HG03045 (cell line): ENCODE data around the gene CEACAM1.
"Not testable (repeated sequence)": the region's sequence is repeated elsewhere in the genome, so short reads cannot be mapped to it uniquely, and the experiment has no call there.

ENCODE experiments used
- ATAC-seq: cut with Tn5 transposase; IDR thresholded peaks from one replicate; pipeline ENCODE4 v1.9.1; 2021; ENCODE audit warnings: mild to moderate bottlenecking, moderate library complexity; ENCODE audit not compliant: unreplicated experiment

The CEACAM1 gene

DNA sequence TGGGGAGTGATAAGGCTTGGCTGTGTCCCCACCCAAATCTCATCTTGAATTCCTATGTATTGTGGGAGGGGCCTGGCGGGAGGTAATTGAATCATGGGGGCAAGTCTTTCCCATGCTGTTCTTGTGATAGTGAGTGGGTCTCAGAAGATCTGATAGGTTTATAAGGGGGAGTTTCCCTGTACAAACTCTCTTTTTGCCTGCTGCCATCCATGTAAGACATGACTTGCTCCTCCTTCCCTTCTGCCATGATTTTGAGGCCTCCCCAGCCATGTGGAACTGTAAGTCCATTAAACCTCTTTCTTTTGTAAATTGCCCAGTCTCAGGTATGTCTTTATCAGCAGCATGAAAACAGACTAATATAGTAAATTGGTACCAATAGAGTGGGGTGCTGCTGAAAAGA lies 20.8 kb upstream of the CEACAM1 start:
- ATAC-seq: not testable (repeated sequence)

DNA sequence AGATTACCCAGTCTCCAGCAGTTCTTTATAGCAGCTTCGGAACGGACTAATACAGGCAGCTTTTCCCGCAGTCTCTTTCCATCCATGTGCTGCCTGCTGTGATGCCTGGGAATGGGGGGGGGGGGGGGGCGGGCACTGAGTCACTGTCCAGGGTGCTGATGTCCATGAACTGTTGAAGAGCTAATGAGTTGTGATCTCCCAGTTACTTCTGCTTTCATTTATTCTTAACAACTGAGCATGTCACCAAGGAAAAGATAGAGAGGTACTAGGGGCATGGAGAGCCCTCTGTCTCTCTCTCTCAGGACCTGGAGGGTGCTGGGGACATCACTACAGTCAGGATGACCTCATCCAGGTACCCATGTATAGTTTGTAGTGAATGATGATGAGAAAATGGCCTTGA lies 20.3 kb upstream of the CEACAM1 start:
- ATAC-seq: no peak

DNA sequence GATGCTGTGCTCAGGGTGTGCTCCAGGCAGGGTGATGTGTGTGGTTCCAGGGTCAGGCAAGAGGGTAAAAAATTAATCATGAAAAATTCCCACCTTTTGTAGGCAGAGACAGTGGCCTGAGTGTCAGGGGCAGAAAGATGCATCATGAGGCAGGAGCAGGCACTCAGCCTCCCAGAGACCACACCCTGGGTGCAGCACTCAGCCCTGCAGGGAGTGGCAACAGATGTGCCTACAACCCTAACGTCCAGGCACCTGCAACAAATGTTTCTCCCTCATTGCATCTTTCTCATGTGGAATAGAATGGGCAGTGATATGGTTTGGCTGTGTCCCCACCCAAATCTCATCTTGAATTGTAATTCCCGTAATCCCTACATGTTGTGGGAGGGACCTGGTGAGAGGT lies 19.6 kb upstream of the CEACAM1 start:
- no peak for ATAC-seq

GRCh38 chr19:42546831-42547500 lies 18.7 kb upstream of the CEACAM1 start:
- ATAC-seq: no peak

DNA sequence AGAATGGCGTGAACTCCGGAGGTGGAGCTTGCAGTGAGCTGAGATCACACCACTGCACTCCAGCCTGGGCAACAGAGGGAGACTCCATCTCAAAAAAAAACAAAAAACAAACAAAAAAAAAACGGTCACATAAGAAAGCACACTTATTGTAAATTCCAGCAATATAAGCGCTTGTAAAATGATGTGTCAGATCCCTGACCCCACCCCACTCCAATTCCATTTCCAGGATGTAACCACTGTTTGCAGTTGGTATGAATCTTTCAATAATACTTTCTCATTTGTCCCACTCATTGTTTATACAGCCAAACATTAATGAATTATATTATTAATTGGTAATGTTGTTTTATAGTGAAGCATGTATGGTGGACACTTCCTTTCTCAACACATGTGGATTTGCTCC lies 15.9 kb upstream of the CEACAM1 start:
- ATAC-seq: no peak

DNA sequence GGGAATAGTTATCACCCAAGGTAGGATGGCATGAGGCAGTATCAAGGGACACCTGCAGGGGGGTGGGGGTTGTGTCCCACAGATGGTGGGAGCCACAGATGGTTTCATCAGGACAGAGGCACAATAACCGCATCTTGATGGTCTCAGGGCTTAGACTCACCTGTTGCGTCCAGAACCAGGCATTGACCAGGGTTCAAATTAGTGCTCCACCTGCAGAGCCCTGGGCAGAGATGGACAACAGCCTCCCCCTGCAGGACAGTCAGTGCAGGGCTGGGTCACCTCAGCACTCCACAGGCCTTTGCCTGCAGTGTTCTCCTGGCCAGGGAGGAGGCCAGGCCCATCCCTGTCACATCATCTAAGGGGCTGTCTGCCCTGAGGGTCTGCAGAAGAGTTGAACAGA lies 14.5 kb upstream of the CEACAM1 start:
- no peak for ATAC-seq

GRCh38 chr19:42540071-42540553 lies 11.8 kb upstream of the CEACAM1 start:
- ATAC-seq: no peak

DNA sequence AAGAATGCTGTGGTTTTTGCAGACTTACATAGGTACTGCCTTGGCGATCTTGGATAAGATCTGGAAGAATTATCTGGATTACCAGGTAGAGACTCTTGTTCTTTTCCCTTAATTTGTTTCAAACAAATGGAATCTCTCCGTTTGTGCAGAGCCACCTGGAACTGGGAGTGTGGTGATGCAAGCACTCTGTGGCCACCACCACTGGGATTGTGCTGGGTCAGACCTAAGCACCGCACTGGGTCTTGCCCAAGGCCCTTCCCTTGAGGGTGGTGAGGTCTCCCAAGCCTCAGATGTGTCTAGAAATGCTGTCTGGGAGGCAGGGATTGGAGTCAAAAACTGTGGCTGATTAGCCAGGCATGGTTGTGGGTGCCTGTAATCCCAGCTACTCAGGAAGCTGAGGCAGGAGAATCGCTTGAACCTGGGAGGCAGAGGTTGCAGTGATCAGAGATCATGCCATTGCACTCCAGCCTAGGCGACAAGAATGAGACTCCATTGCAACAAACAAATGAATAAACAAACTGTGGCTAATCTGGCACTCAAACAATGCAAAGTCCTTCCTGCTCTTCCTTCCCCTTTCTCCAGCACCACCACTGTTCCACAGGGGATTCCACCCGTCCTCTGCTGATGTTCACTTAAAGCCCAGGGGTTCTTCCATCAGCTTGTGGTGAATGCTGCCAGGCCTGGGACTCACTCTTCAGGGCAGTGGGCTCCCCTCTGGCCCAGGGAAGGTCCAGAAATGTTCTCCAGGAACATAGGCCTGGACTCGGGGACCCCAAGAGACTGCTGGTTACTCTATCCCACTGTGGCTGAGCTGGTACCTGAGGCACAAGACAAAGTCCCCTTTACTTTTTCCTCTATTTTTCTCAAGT lies 10.8 kb upstream of the CEACAM1 start:
- no peak for ATAC-seq

GRCh38 chr19:42535276-42535675 lies 7.0 kb upstream of the CEACAM1 start:
- ATAC-seq: not testable (repeated sequence)

- ATAC-seq: no peak
Observed at GRCh38 chr19:42534391-42534790, 6.1 kb upstream of the CEACAM1 start.

DNA sequence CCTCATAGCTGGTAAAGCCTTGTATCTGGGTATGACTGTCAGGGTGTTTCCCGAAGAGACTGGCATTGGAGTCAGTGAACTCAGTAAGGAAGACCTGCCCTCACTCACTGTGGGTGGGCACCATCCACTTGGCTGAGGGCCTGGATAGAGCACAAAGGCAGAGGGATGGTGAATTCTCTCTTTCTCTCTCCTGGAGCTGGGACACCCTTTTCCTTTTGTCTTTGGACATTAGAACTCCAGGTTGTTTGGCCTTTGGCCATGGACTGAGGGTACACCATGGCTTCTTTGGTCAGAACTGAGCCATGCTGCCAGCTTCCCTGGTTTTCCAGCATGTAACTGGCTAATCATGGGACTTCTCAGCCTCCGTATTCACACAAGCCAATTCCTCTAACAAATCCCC lies 4.6 kb upstream of the CEACAM1 start:
- no peak for ATAC-seq

- no peak for ATAC-seq
Observed at GRCh38 chr19:42531313-42531712, 3.0 kb upstream of the CEACAM1 start.

GRCh38 chr19:42529248-42529764 lies 1.0 kb upstream of the CEACAM1 start:
- ATAC-seq: no peak

DNA sequence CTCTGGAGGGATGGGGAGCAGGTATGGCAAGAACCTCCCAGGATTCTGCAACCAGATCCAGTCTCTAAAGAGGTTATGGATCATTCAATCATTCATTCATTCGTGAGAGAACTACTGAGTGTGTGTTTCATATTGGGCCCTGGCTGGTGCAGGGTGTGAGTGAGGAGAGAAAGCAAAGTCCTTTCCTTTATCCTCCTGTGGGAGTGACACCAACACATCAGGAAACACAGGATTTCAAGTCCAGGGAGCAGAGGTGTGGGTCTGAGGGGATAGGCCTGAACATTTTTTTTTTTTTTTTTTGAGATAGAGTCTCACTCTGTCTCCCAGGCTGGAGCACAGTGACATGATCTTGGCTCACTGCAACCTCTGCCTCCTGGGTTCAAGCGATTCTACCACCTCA lies 3.3 kb downstream of the CEACAM1 start:
- no peak for ATAC-seq

GRCh38 chr19:42524250-42524649 lies 4.0 kb downstream of the CEACAM1 start:
- no peak for ATAC-seq

DNA sequence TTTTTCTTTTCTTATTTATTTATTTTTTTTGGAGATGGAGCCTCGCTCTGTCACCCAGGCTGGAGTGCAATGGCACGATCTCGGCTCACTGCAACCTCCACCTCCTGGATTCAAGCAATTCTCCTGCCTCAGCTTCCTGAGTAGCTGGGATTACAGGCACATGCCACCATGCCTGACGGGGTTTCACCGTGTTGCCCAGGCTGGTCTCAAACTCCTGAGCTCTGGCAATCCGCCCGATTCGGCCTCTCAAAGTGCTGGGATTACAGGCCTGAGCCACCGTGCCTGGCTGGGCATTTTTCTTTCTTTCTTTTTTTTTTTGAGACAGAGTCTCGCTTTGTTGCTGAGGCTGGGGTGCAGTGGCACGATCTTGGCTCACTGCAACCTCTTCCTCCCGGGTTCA lies 6.0 kb downstream of the CEACAM1 start:
- ATAC-seq: not testable (repeated sequence)

DNA sequence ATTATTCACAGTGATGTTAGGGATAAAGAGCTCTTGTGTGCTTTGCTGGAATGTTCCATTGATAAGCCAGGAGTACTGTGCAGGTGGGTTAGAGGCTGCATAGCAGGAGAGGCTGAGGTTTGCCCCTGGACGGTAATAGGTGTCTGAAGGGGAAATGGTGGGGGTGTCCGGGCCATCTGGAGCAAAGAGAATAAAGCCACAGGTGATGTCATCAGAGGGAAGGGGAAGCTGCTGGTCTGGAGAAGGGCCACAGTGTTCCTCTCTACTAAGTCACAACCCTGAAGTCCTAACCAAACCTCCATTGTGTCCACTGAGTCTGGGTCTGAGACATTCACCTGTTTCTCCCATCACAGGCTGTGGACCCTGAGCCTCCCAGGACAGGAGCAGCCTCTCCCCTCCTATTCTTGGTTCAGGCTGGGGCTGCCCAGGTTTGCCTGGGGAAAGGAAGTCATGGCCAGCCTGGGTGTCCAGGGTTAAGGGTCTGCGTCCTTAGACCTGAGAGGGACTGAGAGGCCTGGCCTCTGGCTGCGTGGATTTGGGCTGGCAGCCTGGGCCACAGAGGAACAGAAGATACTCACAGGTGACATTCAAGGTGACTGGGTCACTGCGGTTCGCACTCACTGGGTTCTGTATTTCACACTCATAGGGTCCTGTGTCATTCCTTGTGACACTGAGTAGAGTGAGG lies 6.8 kb downstream of the CEACAM1 start:
- ATAC-seq: no peak

GRCh38 chr19:42519108-42519507 lies 9.2 kb downstream of the CEACAM1 start:
- no peak for ATAC-seq

DNA sequence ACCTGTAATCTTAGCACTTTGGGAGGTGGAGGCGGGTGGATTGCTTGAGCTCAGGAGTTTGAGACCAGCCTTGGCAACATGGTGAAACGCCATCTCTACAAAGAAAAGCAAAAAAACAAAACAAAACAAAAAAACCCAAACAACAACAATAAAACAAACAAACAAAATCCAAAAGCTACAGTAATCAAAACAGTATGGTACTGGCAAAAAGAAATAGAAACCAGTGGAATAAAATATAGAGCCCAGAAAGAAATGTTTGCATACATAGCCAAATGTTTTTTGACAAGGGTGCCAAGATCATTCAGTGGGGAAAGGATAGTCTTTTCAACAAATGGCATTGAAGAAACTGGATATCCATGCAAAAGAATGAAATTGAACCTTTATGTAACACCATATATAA lies 11.5 kb downstream of the CEACAM1 start:
- no peak for ATAC-seq

DNA sequence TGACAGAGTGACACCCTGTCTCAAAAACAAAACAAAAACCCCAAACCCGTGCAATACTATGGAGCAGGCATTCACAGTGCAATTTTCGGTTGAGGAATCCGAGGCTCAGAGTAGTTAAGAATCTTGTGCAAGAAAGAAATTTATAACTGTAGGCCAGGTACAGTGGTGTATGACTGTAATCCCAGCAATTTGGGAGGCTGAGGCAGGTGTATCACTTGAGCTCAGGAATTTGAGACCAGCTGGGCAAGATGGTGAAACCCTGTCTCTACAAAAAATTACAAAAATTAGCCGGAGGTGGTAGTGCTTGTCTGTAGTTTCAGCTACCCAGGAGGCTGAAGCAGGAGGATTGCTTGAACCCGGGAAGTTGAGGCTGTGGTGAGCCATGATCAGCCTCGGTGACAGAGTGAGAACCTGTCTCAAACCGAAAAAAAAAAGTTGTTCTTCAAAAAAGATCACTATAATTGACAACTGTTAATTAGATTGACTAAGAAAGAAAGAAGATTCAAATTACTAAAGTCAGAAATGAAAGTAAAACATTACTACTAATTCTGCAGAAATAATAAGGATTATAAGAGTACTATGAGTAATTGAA lies 12.9 kb downstream of the CEACAM1 start:
- no peak for ATAC-seq

- no peak for ATAC-seq
Observed at GRCh38 chr19:42514449-42514848, 13.8 kb downstream of the CEACAM1 start.
